ENCODE results near the gene POU2AF2.

DNA sequence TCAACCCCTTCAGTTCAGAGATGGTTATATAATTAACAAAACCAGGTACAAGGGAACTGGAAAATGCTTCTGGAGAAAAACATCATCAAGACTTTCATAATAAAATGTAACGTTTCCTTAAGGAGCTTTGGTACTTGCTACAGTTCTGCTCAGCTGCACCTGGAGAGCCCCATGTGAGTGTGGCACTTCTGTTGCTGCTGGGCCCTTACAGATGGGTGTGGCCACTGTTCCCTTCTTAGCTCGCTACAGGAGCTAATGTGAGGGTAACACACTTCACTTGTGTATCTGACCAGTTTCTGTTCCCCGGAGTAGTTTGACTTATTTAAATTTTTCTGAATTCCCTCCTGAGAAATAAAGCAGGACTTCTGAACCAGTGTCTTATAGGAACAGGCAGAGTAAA lies 56.8 kb downstream of the POU2AF2 start:
- no peak for TF ChIP-seq EZH2 (IDR thresholded peaks at IDR 0.05; ENCODE audit: borderline replicate concordance, insufficient read depth, low read length, poor library complexity, severe bottlenecking)
- TF ChIP-seq, protein P1, sequence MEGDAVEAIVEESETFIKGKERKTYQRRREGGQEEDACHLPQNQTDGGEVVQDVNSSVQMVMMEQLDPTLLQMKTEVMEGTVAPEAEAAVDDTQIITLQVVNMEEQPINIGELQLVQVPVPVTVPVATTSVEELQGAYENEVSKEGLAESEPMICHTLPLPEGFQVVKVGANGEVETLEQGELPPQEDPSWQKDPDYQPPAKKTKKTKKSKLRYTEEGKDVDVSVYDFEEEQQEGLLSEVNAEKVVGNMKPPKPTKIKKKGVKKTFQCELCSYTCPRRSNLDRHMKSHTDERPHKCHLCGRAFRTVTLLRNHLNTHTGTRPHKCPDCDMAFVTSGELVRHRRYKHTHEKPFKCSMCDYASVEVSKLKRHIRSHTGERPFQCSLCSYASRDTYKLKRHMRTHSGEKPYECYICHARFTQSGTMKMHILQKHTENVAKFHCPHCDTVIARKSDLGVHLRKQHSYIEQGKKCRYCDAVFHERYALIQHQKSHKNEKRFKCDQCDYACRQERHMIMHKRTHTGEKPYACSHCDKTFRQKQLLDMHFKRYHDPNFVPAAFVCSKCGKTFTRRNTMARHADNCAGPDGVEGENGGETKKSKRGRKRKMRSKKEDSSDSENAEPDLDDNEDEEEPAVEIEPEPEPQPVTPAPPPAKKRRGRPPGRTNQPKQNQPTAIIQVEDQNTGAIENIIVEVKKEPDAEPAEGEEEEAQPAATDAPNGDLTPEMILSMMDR (IDR thresholded peaks at IDR 0.05; ENCODE audit: poor library complexity, severe bottlenecking) = no peak
- TF ChIP-seq, protein P2, sequence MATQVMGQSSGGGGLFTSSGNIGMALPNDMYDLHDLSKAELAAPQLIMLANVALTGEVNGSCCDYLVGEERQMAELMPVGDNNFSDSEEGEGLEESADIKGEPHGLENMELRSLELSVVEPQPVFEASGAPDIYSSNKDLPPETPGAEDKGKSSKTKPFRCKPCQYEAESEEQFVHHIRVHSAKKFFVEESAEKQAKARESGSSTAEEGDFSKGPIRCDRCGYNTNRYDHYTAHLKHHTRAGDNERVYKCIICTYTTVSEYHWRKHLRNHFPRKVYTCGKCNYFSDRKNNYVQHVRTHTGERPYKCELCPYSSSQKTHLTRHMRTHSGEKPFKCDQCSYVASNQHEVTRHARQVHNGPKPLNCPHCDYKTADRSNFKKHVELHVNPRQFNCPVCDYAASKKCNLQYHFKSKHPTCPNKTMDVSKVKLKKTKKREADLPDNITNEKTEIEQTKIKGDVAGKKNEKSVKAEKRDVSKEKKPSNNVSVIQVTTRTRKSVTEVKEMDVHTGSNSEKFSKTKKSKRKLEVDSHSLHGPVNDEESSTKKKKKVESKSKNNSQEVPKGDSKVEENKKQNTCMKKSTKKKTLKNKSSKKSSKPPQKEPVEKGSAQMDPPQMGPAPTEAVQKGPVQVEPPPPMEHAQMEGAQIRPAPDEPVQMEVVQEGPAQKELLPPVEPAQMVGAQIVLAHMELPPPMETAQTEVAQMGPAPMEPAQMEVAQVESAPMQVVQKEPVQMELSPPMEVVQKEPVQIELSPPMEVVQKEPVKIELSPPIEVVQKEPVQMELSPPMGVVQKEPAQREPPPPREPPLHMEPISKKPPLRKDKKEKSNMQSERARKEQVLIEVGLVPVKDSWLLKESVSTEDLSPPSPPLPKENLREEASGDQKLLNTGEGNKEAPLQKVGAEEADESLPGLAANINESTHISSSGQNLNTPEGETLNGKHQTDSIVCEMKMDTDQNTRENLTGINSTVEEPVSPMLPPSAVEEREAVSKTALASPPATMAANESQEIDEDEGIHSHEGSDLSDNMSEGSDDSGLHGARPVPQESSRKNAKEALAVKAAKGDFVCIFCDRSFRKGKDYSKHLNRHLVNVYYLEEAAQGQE (IDR thresholded peaks at IDR 0.05; ENCODE audit: borderline replicate concordance) = no peak
- TF ChIP-seq MXI1 (conservative IDR thresholded peaks at IDR 0.05; ENCODE audit: poor library complexity, severe bottlenecking) = no peak
- TF ChIP-seq POLR2AphosphoS5 (IDR thresholded peaks at IDR 0.05) = no peak
